ENCODE measurements around the gene AUNIP.

DNA sequence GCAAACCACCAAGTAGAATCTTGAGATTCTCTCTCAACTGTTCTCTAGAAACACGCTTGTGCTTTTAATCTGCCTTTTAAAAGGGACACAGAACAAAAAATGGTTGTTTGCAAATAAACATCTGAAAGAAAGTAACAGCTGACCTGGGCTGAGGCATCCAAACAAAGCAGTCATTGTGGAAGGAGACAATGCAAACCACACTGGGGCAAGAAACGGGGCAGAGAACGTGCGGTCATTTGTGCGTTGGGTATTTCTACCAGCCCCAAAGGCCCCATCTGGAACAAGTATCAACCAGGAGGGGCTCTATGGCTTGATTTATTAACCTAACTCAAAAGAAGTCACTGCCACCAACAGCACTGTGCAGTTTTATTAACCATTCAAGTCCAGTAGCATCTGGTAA, 41.0 kb upstream of the AUNIP start:
- TF ChIP-seq CTCF (IDR thresholded peaks at IDR 0.05) (no peak), POLR2A (IDR thresholded peaks at IDR 0.05) (no peak)

All from lower leg skin (tissue), 3 donors.